Stimulated activated CD4-positive, alpha-beta T cell treated with anti-CD3 and anti-CD28 coated beads, Interleukin-4, amount 100 ng/mL, for 4 hours (primary cell): Measurements from ENCODE around the gene PPCS.
"Not testable (repeated sequence)": the region's sequence is repeated elsewhere in the genome, so short reads cannot be mapped to it uniquely, and the experiment has no call there.

ENCODE experiments used
- DNase-seq, 2 experiments: peaks; one replicate each; pipeline ENCODE4 v3.0.0-alpha.2; 2020

Gene PPCS

DNA sequence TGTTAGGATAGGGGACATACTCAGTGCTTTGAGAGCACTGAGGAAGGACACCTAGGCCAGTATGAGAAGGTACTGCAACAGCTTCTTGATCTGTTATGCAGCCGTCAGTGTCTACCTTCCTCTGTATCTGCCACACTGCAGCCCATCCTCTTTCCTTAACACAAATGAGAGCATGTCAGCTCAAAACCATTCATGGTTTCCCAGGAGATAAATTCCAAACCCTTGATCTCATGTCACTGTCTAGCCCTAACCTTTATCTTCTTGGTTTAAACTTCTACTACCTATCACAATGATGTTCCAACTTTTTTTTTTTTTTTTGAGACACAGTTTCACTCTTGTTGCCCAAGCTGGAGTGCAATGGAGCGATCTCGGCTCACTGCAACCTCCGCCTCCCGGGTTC is 1.9 kb upstream of the PPCS start:
- no peak for DNase-seq

DNA sequence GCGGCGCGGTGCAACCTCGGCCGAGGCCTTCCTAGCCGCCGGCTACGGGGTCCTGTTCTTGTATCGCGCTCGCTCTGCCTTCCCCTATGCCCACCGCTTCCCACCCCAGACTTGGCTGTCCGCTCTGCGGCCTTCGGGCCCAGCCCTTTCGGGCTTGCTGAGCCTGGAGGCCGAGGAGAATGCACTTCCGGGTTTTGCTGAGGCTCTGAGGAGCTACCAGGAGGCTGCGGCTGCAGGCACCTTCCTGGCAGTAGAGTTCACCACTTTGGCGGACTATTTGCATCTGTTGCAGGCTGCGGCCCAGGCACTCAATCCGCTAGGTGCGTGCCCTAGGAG is 379 bp downstream of the PPCS start:
- DNase-seq, result peak; percentile 46 to 49

DNA sequence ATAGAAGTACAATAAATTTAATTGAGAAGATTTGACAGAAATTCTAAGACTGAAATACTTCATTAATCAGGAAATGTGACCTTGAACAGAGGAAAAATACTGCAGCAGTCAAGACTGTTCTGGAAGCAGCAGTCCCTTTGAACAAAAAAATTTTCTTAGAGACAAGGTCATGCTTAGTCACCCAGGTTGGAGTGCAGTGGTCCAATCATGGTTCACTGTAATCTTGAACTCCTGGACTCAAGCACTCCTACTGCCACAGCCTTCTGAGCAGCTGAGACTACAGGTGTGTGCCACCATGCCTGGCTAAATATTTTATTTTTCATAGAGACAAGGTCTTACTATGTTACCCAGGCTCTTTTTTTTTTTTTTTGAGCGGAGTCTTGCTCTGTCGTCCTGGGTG is 4.9 kb downstream of the PPCS start:
- DNase-seq, result no peak

DNA sequence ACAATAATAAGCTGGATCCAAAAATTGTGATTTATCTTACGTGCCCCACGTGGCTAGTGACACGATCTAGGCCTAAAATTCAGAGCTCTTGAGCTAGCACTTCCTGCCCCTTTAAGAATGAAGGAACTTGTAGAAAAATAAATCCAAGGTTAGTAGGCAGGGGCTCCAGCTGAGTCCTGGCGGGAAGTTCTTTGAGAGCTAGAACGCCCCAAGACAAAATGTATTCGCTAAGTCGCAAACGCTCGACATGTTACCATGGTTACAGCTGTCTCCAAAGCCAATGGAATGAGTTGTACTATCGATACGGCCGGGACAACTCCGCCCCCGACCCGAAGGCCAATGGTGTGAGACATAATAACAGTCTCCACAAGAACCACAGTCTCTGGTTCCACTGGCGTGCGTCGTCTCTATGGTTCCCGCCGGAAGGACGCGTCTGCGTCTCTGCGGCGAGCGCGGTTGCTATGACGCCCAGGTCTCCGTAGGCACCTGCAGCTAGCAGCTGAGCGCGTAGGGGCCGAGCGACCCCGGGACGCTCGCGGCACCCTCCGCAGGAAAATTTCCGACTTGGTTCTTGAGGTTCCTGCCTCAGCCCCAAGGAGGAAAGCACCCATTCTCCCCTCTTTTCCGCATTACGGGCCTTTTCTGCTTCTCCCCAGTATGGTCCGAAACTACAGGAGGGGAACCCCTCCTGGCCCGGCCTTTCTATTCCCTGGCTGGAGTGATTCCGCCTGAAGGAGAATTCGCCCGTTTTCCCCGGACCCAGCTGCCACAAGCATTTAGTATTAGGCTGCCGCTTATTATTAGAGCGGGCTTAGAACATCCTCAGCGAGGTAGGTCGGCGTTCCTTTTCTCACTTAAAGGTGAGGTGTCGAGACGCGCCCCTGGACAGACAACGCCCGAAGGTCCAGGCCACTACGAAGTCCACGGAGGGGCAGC is 6.8 kb downstream of the PPCS start, which contains the start of gene CCDC30:
CCDC30 (plus strand) TSS at position 459 of the 936 bp plus-strand sequence. CDS start 17,266 bp downstream, outside the sequence.
- DNase-seq, result peak; percentile 85 to 97

DNA sequence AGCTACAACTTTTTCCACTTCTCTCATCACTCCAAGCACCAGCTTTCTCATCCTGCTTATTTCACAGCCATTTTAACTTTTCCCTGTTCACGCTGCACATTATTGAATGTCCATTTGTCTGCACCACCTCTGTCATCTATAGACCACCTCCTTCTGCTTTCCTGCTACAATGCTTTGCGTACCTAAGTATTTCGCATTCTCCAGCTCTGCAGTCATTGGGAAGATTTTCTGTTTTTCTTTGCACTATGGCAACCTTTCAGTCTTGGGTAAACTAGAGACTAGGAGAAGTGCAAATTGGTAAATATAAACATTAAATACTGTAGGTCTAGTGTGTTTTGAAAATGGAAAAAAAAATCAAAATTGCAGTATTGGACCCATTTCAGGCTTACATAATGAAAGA is 7.6 kb downstream of the PPCS start:
- no peak for DNase-seq

DNA sequence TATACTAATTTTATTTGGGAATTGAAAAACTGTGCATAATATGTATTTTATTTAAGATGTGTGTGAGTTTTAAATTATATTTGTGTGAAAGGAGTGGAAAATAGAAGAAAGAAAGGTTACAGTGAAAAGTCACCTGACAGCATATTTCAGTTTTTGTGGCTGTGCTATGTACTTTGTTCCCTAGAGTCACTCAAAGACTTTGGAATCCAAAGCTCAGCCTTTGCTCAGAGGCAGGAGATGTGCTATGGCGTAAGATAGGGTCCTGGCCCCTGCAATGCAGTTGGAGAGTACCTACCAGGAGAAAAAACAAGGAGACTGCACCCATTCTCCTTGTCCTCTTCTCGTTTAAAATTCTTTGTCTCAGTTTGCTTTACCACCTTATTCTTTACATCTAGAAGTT is 9.7 kb downstream of the PPCS start:
- no peak for DNase-seq

DNA sequence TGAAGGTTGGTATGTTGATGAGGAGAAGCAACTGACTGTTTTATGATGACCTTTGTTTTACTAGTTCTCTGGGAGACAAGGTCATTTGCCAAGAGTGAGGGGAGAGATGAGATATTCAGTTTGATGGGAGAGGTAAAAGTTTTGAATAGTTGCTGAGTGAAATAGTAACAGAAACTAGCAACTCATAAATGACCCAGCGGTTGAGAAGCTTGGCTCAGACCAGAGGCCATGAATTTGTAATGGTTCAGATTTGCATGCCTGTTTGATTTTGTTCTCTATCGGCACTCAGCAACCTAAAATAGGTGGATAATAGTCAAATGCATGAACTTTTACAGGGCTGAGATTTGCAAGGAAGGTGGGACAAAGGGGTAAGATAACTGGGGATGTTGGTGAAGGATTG is 13.4 kb downstream of the PPCS start:
- no peak for DNase-seq

DNA sequence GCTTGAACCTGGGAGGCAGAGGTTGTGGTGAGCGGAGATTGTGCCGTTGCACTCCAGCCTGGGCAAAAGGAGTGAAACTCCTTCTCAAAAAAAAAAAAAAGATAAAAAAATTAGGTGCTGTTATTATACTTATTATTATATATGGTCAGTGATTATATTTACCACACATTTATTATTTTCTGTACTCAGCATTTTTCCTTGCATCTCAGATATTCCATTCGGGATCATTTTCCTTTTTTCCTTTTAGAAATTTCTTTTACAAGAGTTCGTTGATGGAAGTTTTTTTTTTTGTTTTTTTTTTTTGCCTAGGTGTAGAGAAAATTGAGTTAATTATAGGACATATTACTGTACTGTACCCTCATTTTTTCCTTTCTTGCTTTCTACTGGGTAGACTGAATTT is 20.3 kb downstream of the PPCS start:
- DNase-seq, result no peak

DNA sequence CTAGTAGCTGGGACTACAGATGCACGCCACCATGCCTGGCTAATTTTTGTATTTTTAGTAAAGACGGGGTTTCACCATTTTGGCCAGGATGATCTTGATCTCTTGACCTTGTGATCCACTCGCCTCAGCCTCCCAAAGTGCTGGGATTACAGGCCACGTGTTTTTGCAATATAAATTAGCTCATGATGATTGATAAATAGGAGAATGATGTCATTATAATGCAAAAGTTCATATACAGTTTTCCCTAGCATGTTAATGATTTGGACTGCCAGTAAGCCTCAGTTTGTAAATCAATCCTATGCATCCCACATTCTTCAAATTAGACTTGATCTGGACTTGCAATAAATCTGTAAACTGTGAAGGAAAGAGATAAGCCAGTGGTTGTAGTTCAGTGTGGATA is 21.0 kb downstream of the PPCS start:
- DNase-seq, result not testable (repeated sequence)

DNA sequence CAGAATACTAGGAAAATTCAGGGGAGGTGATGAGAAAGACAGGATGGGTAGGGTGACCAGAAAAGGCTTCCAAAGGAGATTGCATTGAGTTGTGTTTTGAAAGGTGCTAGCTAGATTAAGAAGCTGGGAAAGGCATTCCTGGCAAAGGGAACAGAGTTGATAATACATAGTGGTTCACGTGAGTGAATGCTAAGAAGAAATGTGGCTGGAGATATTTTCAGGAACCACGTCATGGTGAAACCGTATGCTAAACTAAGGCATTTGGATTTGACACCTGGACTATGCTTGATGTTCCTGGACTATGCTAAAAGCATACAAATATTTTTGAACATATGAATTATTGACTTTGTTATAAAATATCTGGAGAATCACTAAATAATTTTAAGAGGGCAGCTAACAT is 21.4 kb downstream of the PPCS start:
- no peak for DNase-seq

DNA sequence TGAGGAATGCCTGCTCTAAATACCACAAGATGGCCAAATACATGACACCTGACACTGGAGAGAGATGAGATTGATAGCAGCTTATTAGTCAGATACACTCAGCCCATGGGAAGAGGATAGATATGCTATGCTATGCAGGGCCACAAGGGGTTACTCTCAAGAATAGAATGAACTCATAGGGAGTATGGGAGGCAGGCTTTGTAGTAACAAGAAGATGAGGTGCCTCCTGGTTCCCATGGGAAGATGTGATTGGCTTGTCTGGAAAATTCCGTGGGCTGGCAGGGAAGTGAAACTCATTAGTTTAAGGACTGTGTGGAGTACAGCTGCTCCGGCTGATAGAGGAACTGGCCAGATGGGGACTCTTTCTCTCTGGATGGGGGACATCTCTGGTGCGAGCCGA is 23.3 kb downstream of the PPCS start:
- no peak for DNase-seq

DNA sequence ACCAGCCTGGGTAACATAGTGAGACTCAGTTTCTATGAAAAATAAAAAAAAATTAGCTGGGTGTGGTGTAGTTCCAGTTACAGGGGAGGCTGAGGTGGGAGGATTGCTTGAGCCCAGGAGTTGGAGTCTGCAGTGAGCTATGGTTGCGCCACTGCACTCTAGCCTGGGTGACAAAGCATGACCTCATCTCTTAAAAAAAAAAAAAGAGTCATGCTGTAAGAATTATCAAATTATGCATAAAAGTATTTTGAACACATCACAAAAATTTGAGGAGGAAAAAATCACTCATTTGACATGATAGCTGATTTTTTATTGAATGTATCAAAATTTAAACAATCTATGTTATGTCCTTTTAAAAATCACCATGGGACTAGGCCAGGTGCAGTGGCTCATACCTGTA is 24.6 kb downstream of the PPCS start:
- DNase-seq, result no peak

DNA sequence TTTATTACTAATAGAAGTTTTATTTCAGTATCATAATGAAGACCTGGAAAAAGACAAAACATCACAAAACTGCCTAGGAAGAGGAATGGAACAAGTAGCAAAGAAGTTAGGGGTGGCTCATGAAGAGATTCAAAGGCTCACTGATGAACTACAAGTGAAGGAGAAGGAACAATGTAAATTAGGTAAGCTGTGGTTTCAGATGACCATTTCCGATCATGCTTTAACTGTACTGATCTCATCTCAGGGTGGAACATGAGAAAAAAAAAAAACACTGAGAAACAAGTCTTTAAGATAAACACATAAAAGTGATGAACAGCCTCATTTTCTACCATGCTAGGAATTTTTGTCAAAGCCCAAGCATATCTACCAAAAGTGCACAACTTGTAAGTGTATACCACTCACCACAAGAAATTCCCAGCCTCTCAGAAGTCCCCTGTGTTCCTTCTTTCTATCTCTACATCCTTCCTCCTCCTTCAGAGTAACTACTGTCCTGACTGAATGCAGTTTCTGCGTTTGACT is 26.4 kb downstream of the PPCS start:
- no peak for DNase-seq

DNA sequence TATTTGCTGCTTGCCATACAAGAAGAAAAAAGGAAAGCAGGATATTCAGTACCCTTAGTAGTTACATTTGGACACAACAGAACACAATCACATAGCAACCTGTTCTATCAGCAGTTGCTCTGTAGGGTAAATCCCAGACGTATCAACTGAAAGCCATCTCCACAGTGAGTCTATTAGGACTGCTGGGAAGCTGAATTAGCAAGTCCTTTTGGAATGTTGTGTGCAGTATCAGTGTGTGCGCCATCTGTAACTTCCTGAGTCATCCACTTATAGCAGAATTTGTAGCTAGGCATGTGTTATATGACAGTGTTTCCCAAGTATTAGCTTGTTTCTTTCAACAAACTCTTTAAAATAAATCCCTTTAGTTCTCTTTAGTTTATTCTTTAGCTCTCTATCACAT is 28.0 kb downstream of the PPCS start:
- DNase-seq, result no peak

DNA sequence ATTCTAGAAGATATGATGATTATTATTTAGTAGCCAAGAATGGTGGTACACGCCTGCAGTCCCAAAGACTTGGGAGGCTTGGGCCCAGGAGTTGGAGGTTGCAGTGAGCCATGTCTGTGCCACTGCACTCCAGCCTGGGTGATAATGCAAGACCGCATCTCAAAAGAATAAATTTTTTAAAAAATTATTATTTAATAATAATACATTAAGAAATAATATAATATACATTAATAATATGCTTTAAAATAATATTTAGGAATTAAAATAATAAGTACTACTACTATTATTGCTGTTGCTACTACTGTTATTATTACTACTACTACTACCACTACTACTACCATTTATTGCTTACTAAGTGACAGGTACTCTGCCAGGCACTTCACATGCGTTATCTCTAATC is 33.9 kb downstream of the PPCS start:
- DNase-seq, result no peak

DNA sequence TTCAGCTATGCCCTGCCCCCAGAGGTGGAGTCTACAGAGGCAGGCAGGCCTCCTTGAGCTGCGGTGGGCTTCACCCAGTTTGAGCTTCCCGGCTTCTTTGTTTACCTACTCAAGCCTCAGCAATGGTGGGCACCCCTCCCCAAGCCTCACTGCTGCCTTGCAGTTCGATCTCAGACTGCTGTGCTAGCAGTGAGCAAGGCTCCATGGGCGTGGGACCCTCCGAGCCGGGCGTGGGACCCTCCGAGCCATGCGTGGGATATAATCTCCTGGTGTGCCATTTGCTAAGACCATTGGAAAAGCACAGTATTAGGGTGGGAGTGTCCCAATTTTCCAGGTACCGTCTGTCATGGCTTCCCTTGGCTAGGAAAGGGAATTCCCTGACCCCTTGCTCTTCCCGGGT is 45.7 kb downstream of the PPCS start:
- not testable (repeated sequence) for DNase-seq

DNA sequence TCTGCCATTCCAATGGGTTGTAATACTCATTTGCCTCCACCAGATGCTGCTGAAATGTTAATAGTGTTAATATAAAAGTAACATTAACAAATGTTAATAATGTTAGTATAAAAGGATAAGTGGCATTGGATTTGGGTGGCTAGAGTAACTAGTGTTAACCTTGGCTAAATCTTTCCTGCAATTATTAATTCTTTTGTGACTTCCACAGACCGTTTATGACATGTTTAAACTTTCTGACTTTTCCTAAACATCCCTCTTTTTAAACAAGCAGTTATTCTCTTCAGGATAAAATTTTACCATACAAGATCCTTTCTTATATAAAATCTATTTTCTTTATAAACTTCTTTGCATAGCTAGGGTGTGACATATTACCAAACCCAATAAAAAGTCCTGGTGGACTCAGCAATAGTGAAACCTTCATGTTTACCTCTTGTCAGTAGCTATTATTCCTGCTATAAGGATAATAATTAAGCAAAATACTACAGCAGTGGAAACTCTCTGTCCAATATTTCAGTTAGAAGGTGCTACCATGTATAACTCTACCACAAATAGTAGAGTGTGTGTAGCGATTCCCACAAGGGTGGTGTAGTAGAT is 48.3 kb downstream of the PPCS start:
- DNase-seq, result no peak

DNA sequence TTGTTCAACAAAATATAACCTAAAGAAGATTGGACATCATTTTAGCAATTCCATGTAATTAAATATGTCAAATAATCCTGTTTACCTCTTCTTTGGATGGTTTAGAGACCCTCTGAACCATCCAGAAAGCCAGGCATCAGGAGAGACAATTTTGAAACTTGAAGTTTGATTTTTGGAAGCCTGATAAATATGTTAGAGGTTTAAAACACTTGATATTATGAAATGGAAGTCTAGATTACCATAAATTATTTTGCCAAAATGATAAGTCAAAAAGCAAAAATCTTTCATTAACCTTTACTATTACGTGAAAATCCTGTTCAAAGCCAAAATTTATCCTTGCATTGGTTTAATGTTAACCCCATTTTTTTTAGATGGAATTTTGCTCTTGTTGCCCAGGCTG is 50.2 kb downstream of the PPCS start:
- no peak for DNase-seq
